WTC11 (cell line): Measurements from ENCODE around the gene COPZ2.

Experiments used
- MAX ChIP-seq: sonication (generic); formaldehyde crosslinking; IDR thresholded peaks from 2 replicates; pipeline ENCODE4 v1.8.0; 2022; ENCODE audit warnings: mild to moderate bottlenecking, missing genetic modification reagents
- ZNF121 ChIP-seq: sonication (generic); formaldehyde crosslinking; IDR thresholded peaks from 2 replicates; pipeline ENCODE4 v1.8.0; 2023; ENCODE audit warnings: missing genetic modification reagents
- TF ChIP-seq, protein P1 (sequence below): fragments of 200-600 bp; IDR thresholded peaks from 2 replicates; pipeline ENCODE4 v1.8.0; 2022; ENCODE audit warnings: antibody characterized with exemption

DNA sequence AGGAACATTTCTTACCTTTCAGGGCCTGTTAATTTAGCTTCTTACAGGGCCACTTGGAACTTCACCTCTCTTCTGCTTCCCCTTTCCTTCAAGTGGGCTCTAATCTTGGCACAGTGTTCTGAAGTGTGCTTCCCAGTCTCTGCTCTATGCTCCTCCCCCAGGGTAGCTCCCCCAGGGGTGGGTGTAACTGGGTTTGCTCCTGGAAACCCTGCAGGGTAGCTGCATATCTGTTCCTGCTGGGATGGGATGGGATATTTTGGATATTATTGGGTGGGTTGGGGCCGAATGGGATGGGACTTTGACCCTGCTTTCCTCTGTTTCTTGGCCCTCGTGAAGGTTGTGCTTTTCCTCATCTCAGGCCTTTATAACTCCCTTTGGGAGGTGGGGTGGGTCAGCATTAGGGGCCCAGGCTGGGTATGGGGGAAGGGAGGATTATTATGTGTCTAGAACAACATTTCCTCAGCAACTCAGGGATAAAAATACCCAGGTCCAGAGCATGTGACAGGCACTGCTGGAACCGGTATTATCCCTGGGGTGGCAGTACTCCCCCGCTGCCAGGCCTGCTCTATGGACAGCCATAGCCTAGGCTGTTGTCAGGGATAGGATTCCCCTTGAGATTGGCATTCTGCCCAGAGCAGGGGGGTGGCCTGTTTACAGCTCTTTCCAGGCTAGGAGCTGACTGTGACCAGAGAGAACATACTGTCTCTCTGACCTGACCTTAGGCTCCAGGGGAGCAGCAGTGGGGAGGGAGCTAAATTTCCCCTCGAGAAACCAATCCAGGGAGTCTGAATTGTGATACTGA, 15.6 kb upstream of the COPZ2 start:
- TF ChIP-seq MAX (CRISPR knock-in tag) (no peak), ZNF121 (no peak)
- TF ChIP-seq, protein P1, sequence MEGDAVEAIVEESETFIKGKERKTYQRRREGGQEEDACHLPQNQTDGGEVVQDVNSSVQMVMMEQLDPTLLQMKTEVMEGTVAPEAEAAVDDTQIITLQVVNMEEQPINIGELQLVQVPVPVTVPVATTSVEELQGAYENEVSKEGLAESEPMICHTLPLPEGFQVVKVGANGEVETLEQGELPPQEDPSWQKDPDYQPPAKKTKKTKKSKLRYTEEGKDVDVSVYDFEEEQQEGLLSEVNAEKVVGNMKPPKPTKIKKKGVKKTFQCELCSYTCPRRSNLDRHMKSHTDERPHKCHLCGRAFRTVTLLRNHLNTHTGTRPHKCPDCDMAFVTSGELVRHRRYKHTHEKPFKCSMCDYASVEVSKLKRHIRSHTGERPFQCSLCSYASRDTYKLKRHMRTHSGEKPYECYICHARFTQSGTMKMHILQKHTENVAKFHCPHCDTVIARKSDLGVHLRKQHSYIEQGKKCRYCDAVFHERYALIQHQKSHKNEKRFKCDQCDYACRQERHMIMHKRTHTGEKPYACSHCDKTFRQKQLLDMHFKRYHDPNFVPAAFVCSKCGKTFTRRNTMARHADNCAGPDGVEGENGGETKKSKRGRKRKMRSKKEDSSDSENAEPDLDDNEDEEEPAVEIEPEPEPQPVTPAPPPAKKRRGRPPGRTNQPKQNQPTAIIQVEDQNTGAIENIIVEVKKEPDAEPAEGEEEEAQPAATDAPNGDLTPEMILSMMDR, result no peak
